HG03432 (cell line): ENCODE results near the gene RUVBL2.
A peak's percentile ranks its signal among the peaks of the same experiment; 100 is the strongest.
"Not testable (repeated sequence)": the region's sequence is repeated elsewhere in the genome, so short reads cannot be mapped to it uniquely, and the experiment has no call there.

ENCODE experiments used
- ATAC-seq: cut with Tn5 transposase; IDR thresholded peaks from one replicate; pipeline ENCODE4 v1.9.1; 2021; ENCODE audit warnings: mild to moderate bottlenecking, moderate library complexity; ENCODE audit not compliant: unreplicated experiment

Gene RUVBL2

DNA sequence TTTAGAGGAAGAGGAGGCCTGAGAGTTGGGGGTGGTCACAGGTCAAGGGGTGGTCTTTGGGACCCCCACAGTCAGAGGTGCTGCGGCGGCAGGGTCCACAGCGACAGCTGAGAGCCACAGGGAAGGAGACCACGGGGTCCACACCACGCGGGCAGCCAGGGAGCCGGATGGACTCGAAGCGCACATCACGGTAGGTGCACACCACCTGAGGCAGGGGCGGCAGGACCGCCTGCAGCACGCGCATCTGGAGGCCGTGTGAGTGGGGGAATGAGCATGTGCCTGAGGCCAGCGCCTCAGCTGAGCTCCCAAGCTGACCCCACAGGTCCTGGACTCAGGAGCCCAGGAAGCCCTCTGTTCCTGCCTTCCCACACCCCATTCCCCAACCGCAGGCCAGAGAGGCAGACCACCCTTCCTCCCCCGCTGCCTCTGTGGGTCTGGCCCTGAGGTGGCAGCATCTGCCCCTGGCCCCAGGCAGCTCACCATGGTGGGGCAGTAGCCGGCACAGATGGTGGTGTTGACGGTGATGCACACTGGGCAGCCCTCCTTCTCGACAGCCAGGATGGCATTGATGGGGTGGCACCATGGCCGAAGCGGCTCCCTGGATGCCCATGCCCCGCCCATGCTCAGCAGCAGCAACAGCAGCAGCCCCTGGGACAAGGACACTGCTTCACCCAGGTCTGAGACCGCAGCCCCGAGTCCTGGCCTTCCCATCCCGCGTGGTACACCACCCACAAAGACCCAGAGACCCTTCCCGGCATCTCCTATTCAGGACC is 22.6 kb downstream of the RUVBL2 start:
- no peak for ATAC-seq

DNA sequence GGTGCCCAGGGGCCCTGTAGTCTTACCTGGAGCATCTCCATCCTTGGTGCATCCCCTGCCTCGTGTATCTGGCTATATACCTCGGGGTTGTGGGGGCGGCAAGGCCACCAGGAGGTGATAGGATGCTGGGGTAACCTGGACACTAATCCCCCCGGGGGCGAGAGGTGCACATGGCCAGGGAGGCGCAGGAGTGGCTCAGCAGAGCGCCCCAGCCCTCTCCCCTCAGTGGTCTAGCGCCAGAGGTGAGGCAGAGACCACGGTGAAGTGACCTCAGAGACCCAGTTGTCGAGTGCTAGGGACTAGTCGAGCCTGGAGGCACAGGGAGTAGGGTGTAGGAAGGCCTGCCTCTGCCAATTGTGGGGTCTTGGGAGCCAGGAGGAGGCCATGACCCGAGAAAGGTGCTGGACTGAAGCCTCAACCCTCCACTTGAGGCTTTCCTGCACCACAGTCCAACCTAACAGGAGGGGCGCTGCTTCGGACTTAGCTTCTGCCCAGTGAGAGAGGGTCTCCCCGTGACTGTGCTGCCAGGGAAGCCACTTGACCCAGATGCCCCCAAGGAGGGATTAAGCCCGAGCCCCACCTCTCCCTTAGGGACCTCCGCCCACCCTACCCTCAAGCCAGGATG is 23.5 kb downstream of the RUVBL2 start, which contains the start of gene LHB:
Gene LHB (minus strand): TSS at position 51 of the 625 bp plus-strand sequence. CDS start 10 bp downstream, at position 41.
- ATAC-seq: no peak

DNA sequence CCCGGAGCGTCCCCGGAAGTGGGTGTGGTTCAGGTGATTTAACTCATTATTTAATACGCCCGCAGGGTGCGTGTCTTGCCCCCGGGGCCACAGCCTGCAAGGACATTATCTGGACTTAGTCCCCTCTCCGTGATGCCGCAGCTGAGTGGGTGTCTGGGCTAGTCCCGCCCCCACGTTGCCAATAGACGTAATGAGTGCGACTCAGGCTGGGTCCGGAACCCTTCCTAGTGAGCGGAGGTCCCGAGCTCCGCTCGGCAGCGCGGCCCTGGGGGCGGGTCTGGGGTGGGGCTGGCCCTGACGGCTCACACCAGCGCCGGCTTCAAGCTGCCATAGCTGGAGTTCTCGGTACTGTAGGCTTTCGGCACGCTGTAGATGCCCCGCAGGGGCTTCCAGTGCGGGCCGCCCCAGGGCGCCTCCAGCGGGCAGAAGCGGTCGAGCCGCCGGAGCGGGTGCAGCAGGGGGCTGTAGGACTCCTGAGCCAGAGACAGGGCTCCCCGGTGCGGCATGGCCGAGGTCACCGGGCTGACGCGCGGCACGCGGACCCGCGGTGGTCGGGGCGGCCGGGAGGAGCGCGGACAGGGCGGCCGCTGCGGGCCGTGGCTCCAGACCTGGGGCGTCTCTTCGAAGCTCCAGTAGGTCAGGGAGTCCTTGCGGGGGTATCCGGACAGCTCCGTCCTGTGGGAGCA is 24.1 kb downstream of the RUVBL2 start:
- peak; percentile 49 for ATAC-seq

DNA sequence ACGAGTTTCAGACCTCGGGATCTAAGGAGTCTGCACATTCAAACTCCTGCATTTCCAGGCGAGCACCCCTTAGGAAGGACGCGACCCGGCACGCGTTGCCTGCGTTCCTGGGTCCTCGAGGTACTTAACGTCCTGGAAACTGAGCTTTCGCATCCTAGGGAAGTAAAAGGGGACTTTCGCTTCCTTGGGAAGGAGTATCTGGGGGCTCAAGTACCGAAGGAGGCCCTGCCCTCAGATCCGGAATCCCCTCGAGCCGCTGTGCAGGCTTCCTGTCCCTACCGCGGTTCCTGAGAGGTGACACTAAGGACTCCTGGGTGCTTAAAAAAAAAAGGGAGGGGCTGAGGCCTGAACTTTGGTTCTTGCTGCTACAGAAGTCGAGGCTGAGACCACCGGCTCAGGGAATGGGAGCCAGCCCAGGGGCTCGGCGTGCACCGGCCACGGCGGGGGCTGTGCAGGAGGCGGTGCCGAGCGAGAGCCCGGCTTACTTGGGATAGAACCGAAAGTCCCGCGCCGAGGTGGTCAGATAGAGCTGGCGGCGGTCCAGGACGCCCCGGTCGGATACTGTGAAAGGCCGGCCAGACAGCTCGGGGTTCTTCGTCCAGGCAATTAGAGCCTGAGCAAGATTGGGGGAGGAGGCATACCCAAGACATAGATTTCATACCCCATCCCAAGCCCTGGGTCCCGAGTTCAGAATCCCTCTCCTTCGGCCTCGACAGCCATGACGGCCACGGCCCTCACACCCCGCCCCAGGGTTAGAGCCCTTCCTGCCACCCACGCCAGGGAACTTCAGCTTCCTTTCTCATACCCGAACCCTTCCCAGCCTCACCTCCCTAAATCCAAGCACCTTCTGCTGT is 24.9 kb downstream of the RUVBL2 start:
- not testable (repeated sequence) for ATAC-seq

DNA sequence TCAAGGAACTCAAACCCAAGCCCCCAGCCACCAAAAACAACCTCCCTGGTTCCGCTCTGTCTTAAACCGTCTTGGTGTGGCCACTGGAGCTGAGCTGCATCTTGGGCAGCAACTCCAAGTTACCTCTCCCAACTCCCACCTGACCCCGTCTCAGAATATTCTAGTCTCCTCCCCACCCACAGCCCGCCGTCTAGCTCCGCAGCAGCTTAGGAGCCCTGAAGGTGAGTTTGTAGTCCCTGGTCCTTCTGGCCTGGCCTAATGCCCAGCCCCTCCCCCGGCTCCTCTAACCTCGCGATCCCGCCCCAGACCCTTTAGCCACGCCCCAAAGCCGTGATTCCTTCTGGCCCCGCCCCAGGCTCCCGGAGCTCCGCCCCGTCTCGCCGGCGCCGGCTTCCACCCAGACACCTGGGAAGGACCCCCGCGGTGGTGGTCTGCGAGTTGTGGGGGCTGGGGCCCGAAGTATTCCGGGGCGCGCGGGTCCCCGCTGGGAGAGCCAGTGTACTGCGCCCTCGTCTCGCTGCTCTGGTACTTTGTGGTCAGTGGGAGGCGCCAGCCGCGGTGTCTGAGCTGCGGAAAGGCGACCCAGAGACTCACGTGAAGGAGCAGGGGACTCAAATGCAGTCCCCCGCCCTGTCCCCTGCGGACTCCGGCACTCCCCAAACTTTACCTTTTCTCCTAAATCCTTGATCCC is 25.7 kb downstream of the RUVBL2 start:
- ATAC-seq: no peak

DNA sequence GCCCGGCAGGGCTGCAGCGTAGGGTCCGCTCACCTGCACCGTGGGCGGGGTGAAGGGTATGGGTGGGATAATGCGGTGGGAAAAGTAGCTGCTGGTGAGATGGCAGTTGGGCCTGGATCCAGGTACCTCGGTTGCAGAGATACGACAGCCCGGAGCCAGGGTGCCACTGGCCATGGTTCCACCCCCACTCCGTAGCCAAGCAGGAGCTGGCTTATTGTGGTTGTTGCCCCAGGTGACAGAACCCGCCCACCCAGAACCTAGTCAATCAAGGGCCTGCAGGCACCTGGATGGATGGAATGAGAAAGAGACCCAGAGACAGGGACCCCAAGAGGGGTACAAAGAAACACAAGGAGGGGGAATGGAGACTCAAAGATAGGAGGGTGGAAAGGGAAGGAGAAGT is 26.7 kb downstream of the RUVBL2 start:
- no peak for ATAC-seq

DNA sequence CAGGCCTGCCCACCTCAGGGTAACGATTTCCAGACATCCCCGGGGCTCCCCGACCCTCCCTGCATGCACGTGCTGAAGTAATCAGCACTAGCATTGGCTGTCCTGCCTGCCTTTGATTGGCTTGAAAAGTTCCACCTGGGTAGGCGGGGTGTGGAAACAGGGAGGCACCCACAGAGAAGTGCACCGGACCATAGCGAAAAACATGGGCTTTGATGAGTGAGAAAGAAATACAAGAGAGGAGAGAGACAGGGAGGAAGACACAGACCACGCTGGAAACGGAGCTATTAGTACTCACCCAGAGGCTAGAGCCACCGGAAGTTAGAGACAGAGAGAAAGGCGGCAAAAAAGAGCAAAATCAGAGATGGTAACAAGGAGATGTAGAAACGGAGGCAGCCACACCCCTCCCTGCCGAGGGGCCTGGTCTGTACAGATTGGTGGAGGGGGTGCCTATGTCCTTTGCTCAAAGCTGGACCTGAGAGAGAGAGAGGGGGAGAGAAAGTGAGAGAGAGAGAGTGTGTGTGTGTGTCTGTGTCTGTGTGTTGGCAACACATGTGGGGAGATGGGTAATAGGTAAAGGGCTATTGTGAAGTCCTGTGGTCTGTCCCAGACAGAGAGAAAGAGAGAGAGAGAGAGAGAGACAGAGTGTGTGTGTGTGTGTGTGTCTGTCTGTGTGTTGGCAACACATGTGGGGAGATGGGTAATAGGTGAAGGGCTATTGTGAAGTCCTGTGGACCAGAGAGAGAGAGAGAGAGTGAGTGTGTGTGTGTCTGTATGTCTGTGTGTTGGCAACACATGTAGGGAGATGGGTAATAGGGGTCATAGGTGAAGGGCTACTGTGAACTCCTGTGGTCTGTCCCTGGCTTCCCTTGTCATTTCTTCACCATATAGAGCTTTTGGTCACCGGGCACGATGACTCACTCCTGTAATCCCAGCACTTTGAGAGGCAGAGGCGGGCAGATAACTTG is 27.5 kb downstream of the RUVBL2 start:
- no peak for ATAC-seq

DNA sequence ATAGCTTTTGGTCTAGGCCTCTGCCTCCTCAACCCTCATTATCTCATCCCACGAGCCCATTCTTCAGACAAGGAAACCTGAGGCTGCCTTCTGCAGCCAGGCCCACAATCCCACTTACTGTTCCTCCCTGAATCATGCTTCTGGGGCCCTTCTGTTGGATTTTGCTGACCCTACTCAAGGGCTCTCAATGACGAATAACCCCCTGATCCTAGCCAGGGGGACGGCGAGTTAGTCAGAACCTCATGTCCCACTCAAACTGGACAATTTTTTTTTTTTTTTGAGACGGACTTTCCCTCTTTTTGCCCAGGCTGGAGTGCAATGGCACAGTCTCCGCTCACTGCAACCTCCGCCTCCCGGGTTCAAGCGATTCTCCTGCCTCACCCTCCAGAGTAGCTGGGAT is 28.4 kb downstream of the RUVBL2 start:
- no peak for ATAC-seq

DNA sequence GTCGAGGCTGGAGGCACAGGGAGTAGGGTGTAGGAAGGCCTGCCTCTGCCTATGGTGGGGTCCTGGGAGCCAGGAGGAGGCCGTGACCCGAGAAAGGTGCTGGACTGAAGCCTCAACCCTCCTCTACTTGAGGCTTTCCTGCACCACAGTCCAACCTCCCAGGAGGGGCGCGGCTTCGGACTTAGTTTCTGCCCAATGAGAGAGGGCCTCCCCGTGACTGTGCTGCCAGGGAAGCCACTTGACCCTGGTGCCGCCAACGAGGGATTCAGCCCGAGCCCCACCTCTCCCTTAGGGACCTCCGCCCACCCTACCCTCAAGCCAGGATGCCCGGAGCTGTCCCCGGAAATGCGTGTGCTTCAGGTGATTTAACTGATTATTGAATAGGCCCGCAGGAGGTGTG is 30.5 kb downstream of the RUVBL2 start, which contains the start of gene CGB3:
Gene CGB3 (minus strand): TSS at position 101 of the 400 bp plus-strand sequence. CDS start 362 bp downstream, outside the sequence.
- ATAC-seq: not testable (repeated sequence)

DNA sequence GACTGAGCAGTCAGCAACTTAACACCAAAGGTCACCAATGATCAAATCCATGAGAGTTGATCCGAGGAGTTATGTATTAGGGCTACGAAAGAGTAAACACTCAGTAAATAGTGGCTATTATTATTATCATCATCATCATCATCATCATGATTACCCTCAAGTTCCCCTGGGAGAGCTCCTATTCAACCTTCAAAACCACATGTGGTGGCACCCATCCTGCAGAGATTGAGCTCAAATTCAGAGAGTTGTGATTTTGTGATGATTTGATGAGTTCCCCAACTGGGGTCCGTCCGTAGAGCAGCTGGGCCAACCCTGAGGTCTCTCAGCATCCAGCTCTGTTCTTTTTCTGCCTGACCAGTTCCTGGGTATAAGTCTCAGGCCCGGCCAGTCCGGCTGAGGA is 31.4 kb downstream of the RUVBL2 start:
- not testable (repeated sequence) for ATAC-seq

DNA sequence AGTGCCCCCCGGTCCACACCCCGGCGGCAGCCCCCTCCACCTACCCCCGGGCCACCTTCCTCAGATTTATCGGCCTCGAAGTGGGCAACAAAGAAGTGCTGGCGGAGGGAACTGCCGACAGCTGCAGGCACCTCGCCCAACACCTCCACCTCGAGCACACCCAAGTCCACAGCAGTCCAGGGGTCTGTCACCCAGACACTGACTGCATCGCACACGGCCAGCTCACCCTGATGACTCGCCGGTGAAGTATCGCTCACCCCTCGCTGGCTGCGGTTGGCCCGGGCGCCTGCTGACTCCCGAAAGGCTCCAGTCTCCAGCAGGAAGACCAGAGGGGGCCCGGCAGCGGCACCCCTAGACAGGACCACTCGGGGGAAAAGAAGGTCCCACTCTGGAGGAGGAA is 31.9 kb downstream of the RUVBL2 start:
- ATAC-seq: not testable (repeated sequence)

DNA sequence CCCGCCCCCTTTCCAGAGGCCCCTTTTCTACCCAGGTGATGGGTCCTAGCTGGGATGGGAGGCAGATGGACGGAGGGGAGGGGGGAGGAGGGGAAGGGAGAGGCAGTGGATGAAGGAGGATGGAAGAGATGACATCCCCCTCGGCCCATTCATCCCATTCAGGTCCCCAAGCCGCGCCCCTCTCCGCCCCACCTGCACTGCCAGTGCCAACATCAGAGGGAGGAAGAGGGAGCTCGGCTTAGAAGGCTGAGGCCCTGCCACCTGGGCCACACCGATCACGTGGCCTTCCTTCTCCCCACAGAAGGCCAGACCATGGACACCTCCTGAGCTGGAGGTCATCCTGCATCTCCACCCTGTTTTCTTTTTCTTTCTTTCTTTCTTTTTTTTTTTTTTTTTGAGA is 35.0 kb downstream of the RUVBL2 start:
- not testable (repeated sequence) for ATAC-seq

DNA sequence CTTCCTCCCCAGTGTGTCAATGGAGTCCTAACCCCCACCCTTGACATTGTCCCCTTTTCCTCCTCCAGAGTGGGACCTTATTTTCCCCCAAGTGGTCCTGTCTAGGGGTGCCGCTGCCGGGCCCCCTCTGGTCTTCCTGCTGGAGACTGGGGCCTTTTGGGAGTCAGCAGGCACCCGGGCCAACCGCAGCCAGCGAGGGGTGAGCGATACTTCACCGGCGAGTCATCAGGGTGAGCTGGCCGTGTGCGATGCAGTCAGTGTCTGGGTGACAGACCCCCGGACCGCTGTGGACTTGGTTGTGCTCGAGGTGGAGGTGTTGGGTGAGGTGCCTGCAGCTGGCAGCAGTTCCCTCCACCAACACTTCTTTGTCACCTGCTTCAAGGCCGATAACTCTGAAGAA is 36.1 kb downstream of the RUVBL2 start:
- ATAC-seq: not testable (repeated sequence)

DNA sequence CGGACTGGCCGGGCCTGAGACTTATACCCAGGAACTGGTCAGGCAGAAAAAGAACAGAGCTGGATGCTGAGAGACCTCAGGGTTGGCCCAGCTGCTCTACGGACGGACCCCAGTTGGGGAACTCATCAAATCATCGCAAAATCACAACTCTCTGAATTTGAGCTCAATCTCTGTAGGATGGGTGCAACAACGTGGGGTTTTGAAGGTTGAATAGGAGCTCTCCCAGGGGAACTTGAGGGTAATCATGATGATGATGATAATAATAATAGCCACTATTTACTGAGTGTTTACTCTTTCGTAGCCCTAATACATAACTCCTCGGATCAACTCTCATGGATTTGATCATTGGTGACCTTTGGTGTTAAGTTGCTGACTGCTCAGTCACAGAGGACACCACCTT is 36.6 kb downstream of the RUVBL2 start:
- ATAC-seq: not testable (repeated sequence)

DNA sequence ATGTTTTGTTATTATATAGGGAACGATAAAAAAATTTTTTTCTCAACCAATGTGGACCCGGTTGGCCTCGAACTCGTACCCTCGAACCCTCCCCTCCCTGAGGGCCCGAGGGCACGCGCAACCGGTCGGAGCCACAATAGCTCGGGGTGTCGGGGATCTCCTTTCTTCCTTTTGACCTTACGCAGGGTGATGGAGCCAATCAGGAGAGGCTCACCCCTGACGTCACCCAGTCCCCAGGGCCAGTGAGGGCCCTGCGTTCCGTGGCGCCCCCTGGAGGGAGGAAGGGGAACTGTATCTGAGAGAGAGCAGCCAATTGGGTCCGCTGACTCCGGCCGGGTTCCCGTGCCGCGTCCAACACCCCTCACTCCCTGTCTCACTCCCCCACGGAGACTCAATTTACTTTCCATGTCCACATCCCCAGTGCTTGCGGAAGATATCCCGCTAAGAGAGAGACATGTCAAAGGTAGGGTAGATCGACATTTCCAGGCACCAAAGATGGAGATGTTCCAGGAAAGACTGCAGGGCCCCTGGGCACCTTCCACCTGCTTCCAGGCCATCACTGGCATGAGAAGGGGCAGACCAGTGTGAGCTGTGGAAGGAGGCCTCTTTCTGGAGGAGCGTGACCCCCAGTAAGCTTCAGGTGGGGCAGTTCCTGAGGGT is 38.1 kb downstream of the RUVBL2 start, which contains the start of gene CGB2:
Gene CGB2 (plus strand): TSS at position 249 of the 660 bp plus-strand sequence. CDS start 206 bp downstream, at position 455.
- ATAC-seq: not testable (repeated sequence)

DNA sequence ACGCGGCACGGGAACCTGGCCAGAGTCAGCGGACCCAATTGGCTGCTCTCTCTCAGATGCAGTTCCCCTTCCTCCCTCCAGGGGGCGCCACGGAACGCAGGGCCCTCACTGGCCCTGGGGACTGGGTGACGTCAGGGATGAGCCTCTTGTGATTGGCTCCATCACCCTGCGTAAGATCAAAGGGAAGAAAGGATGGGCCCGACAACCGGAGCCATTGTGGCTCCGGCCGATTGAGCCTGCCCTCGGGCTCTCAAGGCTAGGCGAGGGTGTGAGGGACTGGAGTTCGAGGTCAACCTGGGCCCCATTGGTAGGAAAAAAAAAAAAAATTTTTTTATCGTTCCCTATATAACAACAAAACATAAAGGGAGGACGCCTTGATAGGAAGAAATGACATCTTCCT is 43.1 kb downstream of the RUVBL2 start, which contains the start of gene CGB1:
Gene CGB1 (minus strand): TSS at position 81 of the 400 bp plus-strand sequence. CDS start 184 bp downstream, outside the sequence.
- ATAC-seq: not testable (repeated sequence)

DNA sequence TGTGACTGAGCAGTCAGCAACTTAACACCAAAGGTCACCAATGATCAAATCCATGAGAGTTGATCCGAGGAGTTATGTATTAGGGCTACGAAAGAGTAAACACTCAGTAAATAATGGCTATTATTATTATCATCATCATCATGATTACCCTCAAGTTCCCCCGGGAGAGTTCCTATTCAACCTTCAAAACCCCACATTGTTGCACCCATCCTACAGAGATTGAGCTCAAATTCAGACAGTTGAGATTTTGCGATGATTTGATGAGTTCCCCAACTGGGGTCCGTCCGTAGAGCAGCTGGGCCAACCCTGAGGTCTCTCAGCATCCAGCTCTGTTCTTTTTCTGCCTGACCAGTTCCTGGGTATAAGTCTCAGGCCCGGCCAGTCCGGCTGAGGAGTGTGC is 44.4 kb downstream of the RUVBL2 start:
- ATAC-seq: not testable (repeated sequence)
